ENCODE results near the gene PGAP6.

DNA sequence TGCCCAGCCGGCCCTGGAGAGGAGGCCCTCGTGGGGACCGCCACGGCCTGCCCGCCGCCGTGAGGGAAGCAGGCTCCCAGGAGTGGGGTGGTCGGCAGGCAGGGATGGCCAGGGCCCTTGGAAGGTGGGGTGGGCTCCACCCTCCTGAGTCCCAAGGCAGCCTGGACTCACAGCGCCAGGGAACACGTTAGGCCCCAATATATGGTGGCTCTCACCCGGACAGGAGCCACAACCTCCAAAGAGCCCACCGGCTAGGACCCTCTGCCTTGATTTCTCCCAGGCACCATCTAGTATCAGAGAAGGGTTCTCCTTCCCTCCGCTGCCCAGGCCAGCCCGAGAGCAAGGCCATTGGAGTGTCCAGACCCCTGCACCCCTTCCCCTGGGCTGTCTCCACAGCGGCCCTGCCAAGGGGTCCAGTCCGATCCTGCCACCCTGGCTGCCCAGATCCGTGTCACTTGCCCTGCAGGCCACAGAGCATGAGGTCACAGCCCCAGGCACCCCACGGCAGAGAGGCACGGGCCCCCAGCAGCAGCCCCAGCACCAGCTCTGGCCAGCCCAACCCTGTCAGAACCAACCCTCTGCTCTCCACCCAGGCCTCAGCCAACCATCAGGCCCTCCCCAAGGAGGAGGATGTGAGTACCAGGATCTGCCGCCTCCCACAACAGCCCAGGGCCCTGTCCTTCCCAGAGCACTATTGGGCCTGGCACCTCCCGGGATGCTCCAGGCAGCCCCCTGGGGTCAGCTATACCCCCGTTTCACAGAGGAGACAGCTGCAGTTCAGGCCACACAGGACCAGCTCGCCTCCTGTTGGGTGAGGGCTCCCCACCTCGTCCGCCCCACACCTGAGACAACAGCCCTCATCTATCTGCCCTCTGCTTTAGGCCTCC is 28.1 kb downstream of the PGAP6 start:
- TF ChIP-seq, protein P1, sequence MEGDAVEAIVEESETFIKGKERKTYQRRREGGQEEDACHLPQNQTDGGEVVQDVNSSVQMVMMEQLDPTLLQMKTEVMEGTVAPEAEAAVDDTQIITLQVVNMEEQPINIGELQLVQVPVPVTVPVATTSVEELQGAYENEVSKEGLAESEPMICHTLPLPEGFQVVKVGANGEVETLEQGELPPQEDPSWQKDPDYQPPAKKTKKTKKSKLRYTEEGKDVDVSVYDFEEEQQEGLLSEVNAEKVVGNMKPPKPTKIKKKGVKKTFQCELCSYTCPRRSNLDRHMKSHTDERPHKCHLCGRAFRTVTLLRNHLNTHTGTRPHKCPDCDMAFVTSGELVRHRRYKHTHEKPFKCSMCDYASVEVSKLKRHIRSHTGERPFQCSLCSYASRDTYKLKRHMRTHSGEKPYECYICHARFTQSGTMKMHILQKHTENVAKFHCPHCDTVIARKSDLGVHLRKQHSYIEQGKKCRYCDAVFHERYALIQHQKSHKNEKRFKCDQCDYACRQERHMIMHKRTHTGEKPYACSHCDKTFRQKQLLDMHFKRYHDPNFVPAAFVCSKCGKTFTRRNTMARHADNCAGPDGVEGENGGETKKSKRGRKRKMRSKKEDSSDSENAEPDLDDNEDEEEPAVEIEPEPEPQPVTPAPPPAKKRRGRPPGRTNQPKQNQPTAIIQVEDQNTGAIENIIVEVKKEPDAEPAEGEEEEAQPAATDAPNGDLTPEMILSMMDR (conservative IDR thresholded peaks at IDR 0.05 in 1 of 2, IDR thresholded peaks at IDR 0.05 in 1 of 2; ENCODE audit: extremely low read depth in 1 of 2, insufficient read depth in 1 of 2, low read depth in 1 of 2, low read length in 2 of 2), result no peak
- no peak for TF ChIP-seq EZH2 (IDR thresholded peaks at IDR 0.05; ENCODE audit: borderline replicate concordance, low read length)
